SU-DHL-6 (cell line): ENCODE results near the gene RBMS3.

Experiments
- H2AFZ ChIP-seq: fragments of 200-600 bp; sonication (generic); 2 replicates; pipeline ENCODE4 v1.6.1; 2014; ENCODE audit warnings: low read depth, mild to moderate bottlenecking, moderate library complexity, mixed read lengths, antibody characterized with exemption, low read length; ENCODE audit not compliant: severe bottlenecking
- H3F3A ChIP-seq: fragments of 200-600 bp; shearing (Covaris generic); 2 replicates; pipeline ENCODE4 v1.6.0; 2016; ENCODE audit warnings: antibody characterized with exemption, mild to moderate bottlenecking; ENCODE audit not compliant: insufficient read depth
- H3K27ac ChIP-seq: fragments of 200-600 bp; sonication (generic); 2 replicates; pipeline ENCODE4 v1.5.1; 2016; ENCODE audit warnings: low read depth, mild to moderate bottlenecking, low read length, moderate library complexity, mixed read lengths
- H3K27me3 ChIP-seq: fragments of 200-600 bp; sonication (generic), shearing (Covaris generic); 2 replicates; pipeline ENCODE4 v1.6.0; 2014; ENCODE audit warnings: mild to moderate bottlenecking, low read length
- H3K36me3 ChIP-seq: fragments of 200-600 bp; sonication (generic); 2 replicates; pipeline ENCODE4 v1.6.1; 2014; ENCODE audit warnings: mild to moderate bottlenecking, low read length, mixed read lengths
- H3K4me2 ChIP-seq: fragments of 300-600, 200-600 bp; shearing (Covaris generic), sonication (generic); 2 replicates; pipeline ENCODE4 v1.6.0; 2014; ENCODE audit warnings: low read length, low read depth, mild to moderate bottlenecking; ENCODE audit not compliant: poor library complexity, severe bottlenecking
- H3K4me3 ChIP-seq: fragments of 200-600 bp; sonication (generic); 2 replicates; pipeline ENCODE4 v1.5.1; 2014; ENCODE audit warnings: antibody characterized with exemption, low read length, mild to moderate bottlenecking, mixed read lengths; ENCODE audit not compliant: insufficient read depth, poor library complexity, severe bottlenecking
- H3K79me2 ChIP-seq: fragments of 200-600 bp; sonication (generic); 2 replicates; pipeline ENCODE4 v1.6.1; 2014; ENCODE audit warnings: mild to moderate bottlenecking, low read length, moderate library complexity; ENCODE audit not compliant: insufficient read depth
- H3K9ac ChIP-seq: fragments of 200-600 bp; sonication (generic); 2 replicates; pipeline ENCODE4 v1.7.0; 2014; ENCODE audit warnings: mild to moderate bottlenecking, low read length
- H3K9me2 ChIP-seq: fragments of 200-600 bp; sonication (generic); replicated peaks from 2 replicates; pipeline ENCODE4 v1.6.1; 2014; ENCODE audit warnings: low read length; ENCODE audit not compliant: insufficient read depth
- H3K9me3 ChIP-seq: fragments of 200-600 bp; sonication (generic); 2 replicates; pipeline ENCODE4 v1.6.1; 2014; ENCODE audit warnings: low read length, mixed read lengths; ENCODE audit not compliant: insufficient read depth
- H4K20me1 ChIP-seq: fragments of 200-600 bp; sonication (generic); 2 replicates; pipeline ENCODE4 v1.6.1; 2014; ENCODE audit warnings: low read depth, mild to moderate bottlenecking, antibody characterized with exemption, low read length, moderate library complexity, mixed read lengths
- EZH2phosphoT487 ChIP-seq: fragments of 200-600 bp; sonication (generic), shearing (Covaris generic); conservative IDR thresholded peaks from 2 replicates; pipeline ENCODE4 v1.6.1; 2018; ENCODE audit warnings: mild to moderate bottlenecking, antibody characterized with exemption, low read length, moderate library complexity, mixed read lengths
- TF ChIP-seq, protein P1 (sequence below): fragments of 200-600 bp; sonication (generic); IDR thresholded peaks from one replicate; pipeline ENCODE4 v1.5.1; 2017; ENCODE audit warnings: antibody characterized with exemption, mild to moderate bottlenecking, low read length, moderate library complexity; ENCODE audit not compliant: insufficient read depth, poor library complexity, severe bottlenecking

RBMS3 gene

DNA sequence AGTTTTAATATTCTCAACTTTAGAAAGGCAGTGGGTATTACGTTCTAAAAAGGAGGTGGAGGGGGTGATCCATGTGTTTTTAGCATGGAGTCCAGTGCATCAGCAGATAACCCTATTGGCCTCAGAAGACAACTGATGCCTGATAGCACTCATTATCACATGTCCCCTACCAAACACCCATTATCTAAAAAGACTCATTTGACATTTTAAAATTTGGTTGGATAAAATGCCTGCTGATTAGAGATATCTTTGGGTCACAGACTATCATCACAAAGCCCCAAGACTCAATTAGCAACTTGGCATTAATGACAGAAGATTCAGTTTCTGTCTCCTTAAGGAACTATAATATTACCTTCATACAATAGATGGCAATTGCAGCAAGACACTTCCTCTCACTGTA is 589.3 kb downstream of the RBMS3 start:
- Histone ChIP-seq H3K9ac (no peak overlapping the region), H4K20me1 (no peaks in the 10 kb centered on the region), H3K27me3 (no peaks in the 10 kb centered on the region), H3F3A (no peaks in the 10 kb centered on the region), H3K4me3 (no peak overlapping the region), H3K4me2 (no peak overlapping the region), H3K27ac (no peak overlapping the region), H2AFZ (no peak overlapping the region), H3K9me2 (no peaks in the 10 kb centered on the region), H3K79me2 (no peaks in the 10 kb centered on the region), H3K9me3 (no peaks in the 10 kb centered on the region), H3K36me3 (no peaks in the 10 kb centered on the region)
- no peak for TF ChIP-seq EZH2phosphoT487
- TF ChIP-seq, protein P1, sequence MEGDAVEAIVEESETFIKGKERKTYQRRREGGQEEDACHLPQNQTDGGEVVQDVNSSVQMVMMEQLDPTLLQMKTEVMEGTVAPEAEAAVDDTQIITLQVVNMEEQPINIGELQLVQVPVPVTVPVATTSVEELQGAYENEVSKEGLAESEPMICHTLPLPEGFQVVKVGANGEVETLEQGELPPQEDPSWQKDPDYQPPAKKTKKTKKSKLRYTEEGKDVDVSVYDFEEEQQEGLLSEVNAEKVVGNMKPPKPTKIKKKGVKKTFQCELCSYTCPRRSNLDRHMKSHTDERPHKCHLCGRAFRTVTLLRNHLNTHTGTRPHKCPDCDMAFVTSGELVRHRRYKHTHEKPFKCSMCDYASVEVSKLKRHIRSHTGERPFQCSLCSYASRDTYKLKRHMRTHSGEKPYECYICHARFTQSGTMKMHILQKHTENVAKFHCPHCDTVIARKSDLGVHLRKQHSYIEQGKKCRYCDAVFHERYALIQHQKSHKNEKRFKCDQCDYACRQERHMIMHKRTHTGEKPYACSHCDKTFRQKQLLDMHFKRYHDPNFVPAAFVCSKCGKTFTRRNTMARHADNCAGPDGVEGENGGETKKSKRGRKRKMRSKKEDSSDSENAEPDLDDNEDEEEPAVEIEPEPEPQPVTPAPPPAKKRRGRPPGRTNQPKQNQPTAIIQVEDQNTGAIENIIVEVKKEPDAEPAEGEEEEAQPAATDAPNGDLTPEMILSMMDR: no peak

DNA sequence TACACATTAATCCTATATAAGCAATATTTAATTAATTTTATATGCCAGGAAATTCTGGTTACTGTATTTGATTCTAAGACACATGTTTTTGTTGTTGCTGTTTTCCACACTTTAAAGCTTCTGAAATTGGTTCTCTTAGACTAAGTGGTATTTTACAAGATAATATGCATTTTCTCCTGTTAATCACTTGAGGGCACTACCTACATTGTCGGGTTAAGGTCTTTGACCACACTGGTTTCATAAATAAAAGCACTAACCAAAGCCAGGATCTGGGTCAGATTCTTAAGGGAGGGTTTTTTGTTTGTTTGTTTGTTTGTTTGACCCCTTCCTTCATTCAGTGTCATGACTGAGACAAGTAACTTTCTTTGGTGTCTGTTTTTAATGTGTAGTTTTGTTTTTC is 590.2 kb downstream of the RBMS3 start:
- Histone ChIP-seq H4K20me1 (no peaks in the 10 kb centered on the region), H3K9ac (no peak overlapping the region), H3K27me3 (no peaks in the 10 kb centered on the region), H3K4me2 (no peak overlapping the region), H3K36me3 (no peaks in the 10 kb centered on the region), H2AFZ (no peak overlapping the region), H3K79me2 (no peaks in the 10 kb centered on the region), H3F3A (no peaks in the 10 kb centered on the region), H3K9me3 (no peaks in the 10 kb centered on the region), H3K27ac (no peak overlapping the region), H3K4me3 (no peak overlapping the region), H3K9me2 (no peaks in the 10 kb centered on the region)
- no peak for TF ChIP-seq EZH2phosphoT487
- TF ChIP-seq, protein P1: no peak

DNA sequence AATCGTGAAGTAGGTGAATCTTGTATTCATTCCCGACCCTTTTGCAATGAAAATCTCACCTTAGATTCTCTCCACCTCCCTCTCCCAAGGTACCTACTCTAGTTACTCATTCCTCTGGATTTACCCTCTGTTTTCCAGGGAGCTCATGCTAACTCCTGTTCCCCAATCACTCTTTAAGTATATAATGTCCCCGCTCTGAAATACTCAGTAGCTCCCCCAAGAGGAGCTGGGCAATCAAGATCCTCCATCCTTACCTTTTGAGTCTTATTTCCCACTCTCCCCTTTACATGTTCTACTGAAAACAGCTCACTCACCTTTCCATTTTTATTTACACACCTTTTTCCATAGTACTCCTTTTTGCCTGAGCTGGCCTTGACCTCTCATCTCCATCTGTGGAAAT is 599.9 kb downstream of the RBMS3 start:
- H3F3A ChIP-seq: no peaks in the 10 kb centered on the region
- no peak overlapping the region for H3K9ac ChIP-seq
- H3K4me2 ChIP-seq: no peak overlapping the region
- no peaks in the 10 kb centered on the region for H3K36me3 ChIP-seq
- no peaks in the 10 kb centered on the region for H3K27me3 ChIP-seq
- no peaks in the 10 kb centered on the region for H3K9me3 ChIP-seq
- H3K79me2 ChIP-seq: no peaks in the 10 kb centered on the region
- H4K20me1 ChIP-seq: no peaks in the 10 kb centered on the region
- no peak overlapping the region for H3K27ac ChIP-seq
- no peaks in the 10 kb centered on the region for H3K9me2 ChIP-seq
- H2AFZ ChIP-seq: no peak overlapping the region
- TF ChIP-seq EZH2phosphoT487: no peak
- TF ChIP-seq, protein P1: no peak
- no peak overlapping the region for H3K4me3 ChIP-seq
